Suprapubic skin (tissue), 4 donors: ENCODE measurements around the gene BST2. TPM values are rescaled to one million over a fixed set of nuclear protein-coding genes. Genes with fewer than 3 reads are reported as not detected.
A peak's percentile ranks its signal among the peaks of the same experiment; 100 is the strongest.

Source experiments
- DNase-seq, 2 donors: peaks; one replicate each; pipeline ENCODE4 v3.0.0-alpha.2; 2019; ENCODE audit warnings: low spot score in 2 of 2
- H3K27ac ChIP-seq: fragments of 200-600 bp; sonication (generic); one replicate; pipeline ENCODE4 v1.5.1; 2019
- H3K27me3 ChIP-seq: fragments of 200-600 bp; sonication (generic); one replicate; pipeline ENCODE4 v1.5.1; 2019
- H3K36me3 ChIP-seq: fragments of 200-600 bp; sonication (generic); one replicate; pipeline ENCODE4 v1.5.1; 2019
- H3K4me1 ChIP-seq: fragments of 200-600 bp; sonication (generic); one replicate; pipeline ENCODE4 v1.5.1; 2019
- H3K4me3 ChIP-seq: fragments of 200-600 bp; sonication (generic); one replicate; pipeline ENCODE4 v1.5.1; 2019; ENCODE audit warnings: mild to moderate bottlenecking
- H3K9me3 ChIP-seq: fragments of 200-600 bp; sonication (generic); one replicate; pipeline ENCODE4 v1.5.1; 2019
- EP300 ChIP-seq: sonication (generic); formaldehyde crosslinking; IDR thresholded peaks from one replicate; pipeline ENCODE4 v1.6.1; 2017; ENCODE audit warnings: antibody characterized with exemption
- POLR2A ChIP-seq, 2 donors: fragments of 450-650 bp; IDR thresholded peaks; one replicate each; pipeline ENCODE4 v1.6.1; 2017; ENCODE audit warnings: antibody characterized with exemption in 2 of 2, mild to moderate bottlenecking in 2 of 2, moderate library complexity in 2 of 2
- POLR2AphosphoS5 ChIP-seq, 3 donors: sonication (generic); formaldehyde crosslinking; IDR thresholded peaks; one replicate each; pipeline ENCODE4 v1.6.1; 2017; ENCODE audit warnings: antibody characterized with exemption in 3 of 3
- WGBS: methylation state at CpG from one replicate; pipeline ENCODE4 v1.1.5; 2018; 5-methylcytosine and 5-hydroxymethylcytosine counted together
- total RNA-seq, 4 donors: library from RNA; depleted of rRNA; stranded (reverse); fragments of >200 nt; gene quantifications; one replicate each; pipeline ENCODE4 v1.1.0, GENCODE V29; 2016
- TF ChIP-seq, protein P1 (sequence below), 2 donors: fragments of 200-600 bp in 1 of 2; fragments of 450-650 bp in 1 of 2; sonication (generic) in 1 of 2; IDR thresholded peaks; one replicate each; pipeline ENCODE4 v1.5.1; 2016 to 2019; ENCODE audit warnings: antibody characterized with exemption in 2 of 2, mild to moderate bottlenecking in 1 of 2, moderate library complexity in 1 of 2

The BST2 gene
- total RNA-seq, 4 donors from 2014 or later, result 6.6 to 19.7 (median 10.5) TPM

DNA sequence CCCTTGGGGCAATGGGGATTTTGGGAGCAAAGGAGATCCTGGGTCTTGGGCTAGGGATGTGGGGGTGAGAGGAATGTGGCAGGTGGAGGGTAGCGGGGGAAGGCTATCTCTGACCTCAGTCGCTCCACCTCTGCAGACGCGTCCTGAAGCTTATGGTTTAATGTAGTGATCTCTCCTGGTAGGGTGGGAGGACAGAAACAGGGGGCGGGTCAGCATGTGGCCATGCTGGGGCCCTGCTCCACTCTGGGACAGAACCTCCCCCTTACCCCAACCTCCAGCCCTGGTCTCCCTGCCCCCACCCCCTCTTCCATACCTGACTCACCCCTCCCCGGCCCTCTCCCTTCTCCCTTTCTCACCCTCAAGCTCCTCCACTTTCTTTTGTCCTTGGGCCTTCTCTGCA lies 1.4 kb downstream of the BST2 start:
- Histone ChIP-seq H3K9me3 (no peaks in the 10 kb centered on the region), H3K36me3 (no peaks in the 10 kb centered on the region), H3K27ac (no peak overlapping the region), H3K4me3 (peak overlapping the region; percentile 42), H3K27me3 (no peaks in the 10 kb centered on the region), H3K4me1 (peaks cover 19% of the 10 kb centered on the region)
- DNase-seq, result no peak
- 76% methylated on average over 6 of the region's 6 CpGs for WGBS
- TF ChIP-seq EP300 (no peak), POLR2AphosphoS5 (IDR thresholded peaks at IDR 0.05) (no peak), POLR2A (IDR thresholded peaks at IDR 0.05) (no peak)
- TF ChIP-seq, protein P1, sequence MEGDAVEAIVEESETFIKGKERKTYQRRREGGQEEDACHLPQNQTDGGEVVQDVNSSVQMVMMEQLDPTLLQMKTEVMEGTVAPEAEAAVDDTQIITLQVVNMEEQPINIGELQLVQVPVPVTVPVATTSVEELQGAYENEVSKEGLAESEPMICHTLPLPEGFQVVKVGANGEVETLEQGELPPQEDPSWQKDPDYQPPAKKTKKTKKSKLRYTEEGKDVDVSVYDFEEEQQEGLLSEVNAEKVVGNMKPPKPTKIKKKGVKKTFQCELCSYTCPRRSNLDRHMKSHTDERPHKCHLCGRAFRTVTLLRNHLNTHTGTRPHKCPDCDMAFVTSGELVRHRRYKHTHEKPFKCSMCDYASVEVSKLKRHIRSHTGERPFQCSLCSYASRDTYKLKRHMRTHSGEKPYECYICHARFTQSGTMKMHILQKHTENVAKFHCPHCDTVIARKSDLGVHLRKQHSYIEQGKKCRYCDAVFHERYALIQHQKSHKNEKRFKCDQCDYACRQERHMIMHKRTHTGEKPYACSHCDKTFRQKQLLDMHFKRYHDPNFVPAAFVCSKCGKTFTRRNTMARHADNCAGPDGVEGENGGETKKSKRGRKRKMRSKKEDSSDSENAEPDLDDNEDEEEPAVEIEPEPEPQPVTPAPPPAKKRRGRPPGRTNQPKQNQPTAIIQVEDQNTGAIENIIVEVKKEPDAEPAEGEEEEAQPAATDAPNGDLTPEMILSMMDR (IDR thresholded peaks at IDR 0.05), result no peak

DNA sequence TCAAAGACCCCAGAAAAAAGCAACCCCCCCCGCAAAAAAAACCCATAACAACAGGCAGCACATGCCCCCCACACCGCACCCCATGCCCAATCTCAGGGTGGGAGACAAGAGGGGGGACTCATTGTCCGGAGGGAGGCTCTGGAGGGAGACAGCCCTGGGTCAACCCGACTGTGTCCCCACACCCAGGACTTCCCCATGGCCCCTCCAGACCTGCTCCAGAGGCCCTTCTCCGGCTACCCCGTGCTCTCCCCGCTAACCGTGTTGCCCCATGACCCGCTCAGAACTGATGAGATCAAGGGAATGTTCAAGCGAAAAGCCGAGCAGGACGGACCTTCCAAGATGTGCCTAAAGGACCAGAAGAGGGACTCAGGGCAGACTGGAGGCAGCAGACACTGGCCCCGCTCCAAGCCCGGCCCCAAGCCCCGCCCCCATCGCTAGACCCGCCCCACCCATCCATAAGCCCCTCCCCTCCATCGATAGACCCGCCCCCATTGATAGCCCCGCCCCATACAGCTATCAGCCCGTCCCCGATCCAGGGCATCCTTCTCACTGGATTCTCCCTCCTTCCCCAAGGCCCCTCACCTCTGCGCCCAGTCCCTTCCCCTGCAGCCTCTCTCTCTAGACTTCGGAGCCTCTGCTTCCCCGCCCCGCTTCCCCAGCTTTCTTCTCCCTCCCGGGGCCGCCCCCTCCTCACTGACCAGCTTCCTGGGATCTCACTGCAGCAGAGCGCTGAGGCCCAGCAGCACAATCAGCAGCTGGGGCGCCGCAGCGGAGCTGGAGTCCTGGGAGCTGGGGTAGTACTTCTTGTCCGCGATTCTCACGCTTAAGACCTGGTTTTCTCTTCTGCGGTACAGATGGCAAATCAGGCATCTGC lies 2.2 kb downstream of the BST2 start:
- no peak for DNase-seq
- no peak for TF ChIP-seq POLR2AphosphoS5 (IDR thresholded peaks at IDR 0.05)
- no peak for TF ChIP-seq POLR2A (IDR thresholded peaks at IDR 0.05)
- no peak for TF ChIP-seq EP300
- TF ChIP-seq, protein P1 (IDR thresholded peaks at IDR 0.05), result no peak
- 66% methylated on average over 23 of the region's 36 CpGs for WGBS
- Histone ChIP-seq H3K4me3 (peak overlapping the region; percentile 42), H3K36me3 (no peaks in the 10 kb centered on the region), H3K27me3 (no peaks in the 10 kb centered on the region), H3K4me1 (peaks cover 19% of the 10 kb centered on the region), H3K9me3 (no peaks in the 10 kb centered on the region), H3K27ac (no peak overlapping the region)

DNA sequence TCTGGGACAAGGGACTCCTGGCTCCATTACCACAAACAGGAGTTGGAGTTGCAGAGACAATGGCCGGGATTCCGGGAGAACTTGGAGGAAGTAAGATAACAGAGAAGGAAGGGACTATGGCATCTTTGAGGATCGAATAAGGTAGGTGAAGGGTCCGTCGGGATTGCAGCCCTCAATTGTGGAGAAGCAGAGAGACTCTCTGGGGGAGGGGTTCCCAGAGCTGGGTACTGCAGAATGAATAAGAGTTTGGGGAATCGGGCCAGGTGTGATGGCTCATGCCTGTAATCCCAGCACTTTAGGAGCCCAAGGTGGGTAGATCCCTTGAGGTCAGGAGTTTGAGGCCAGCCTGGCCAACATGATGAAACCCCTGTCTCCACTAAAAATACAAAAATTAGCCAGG lies 3.8 kb downstream of the BST2 start:
- 96% methylated on average over 6 of the region's 6 CpGs for WGBS
- no peak for DNase-seq
- H3K4me3 ChIP-seq, result no peak overlapping the region
- no peaks in the 10 kb centered on the region for H3K9me3 ChIP-seq
- peaks cover 14% of the 10 kb centered on the region for H3K4me1 ChIP-seq
- TF ChIP-seq POLR2AphosphoS5 (IDR thresholded peaks at IDR 0.05) (no peak), EP300 (no peak), POLR2A (IDR thresholded peaks at IDR 0.05) (no peak)
- TF ChIP-seq, protein P1 (IDR thresholded peaks at IDR 0.05), result no peak
- H3K36me3 ChIP-seq, result no peaks in the 10 kb centered on the region
- H3K27me3 ChIP-seq, result no peaks in the 10 kb centered on the region
- H3K27ac ChIP-seq, result no peak overlapping the region

DNA sequence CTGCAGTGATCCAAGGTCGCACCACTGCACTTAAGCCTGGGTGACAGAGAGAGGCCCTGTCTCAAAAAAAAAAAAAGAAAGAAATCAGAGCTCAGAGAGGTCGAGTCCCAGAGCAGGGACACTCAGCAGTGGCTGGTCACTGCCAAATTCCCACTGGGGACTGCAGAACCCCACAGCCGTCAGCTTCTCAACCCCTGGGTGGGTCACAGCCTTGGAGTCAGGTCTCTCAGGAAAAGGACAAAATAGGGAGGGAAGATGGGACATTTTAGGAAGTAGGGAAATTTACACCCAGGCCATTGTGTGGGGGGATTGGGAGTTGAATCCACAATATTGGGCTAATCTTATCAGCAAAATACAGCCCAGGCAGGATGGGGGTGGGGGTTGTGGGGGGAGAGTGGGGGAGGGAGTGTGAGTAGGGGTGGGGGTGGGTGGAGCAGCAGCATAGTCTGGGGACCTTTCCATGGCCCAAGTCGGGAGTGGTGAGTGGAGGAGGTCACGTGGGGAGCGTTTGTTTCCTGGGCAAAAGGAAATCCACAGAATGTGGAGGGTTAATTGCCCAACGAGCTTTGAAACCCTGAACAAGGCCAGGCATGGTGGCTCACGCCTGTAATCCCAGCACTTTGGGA lies 6.4 kb downstream of the BST2 start:
- Histone ChIP-seq H3K27ac (no peak overlapping the region), H3K4me1 (peaks cover 5% of the 10 kb centered on the region), H3K4me3 (no peak overlapping the region), H3K36me3 (no peaks in the 10 kb centered on the region), H3K27me3 (peaks cover 7% of the 10 kb centered on the region), H3K9me3 (no peaks in the 10 kb centered on the region)
- DNase-seq, result no peak
- no peak for TF ChIP-seq POLR2AphosphoS5 (IDR thresholded peaks at IDR 0.05)
- TF ChIP-seq, protein P1 (IDR thresholded peaks at IDR 0.05), result no peak
- TF ChIP-seq EP300, result no peak
- no peak for TF ChIP-seq POLR2A (IDR thresholded peaks at IDR 0.05)
- 77% methylated on average over 8 of the region's 8 CpGs for WGBS

DNA sequence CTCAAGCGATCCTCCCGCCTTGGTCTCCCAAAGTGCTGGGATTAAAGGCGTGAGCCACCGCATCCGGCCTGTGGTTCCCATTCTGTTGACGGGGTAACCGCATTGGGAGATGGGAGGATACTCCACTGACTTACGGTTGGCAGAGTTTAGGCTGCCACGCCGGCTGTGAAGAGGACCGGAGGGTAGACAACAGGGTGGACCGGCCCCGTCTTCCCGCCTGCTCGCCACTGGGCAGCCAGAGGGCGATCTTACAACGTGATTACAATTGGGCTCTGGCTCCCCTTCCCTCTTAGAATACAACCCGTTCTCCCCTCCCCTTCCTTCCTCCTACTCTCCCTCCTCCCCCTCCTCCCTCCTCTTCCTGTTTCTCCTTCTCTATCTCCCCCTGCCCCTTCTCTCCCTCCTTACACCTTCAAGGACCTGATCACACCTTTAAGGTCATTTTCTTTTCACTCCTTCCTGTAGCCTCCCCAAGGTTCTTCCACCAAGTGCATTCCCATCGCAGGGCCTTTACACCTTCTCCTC lies 10.5 kb downstream of the BST2 start:
- TF ChIP-seq, protein P1 (IDR thresholded peaks at IDR 0.05), result peak; percentile 13 to 67
- TF ChIP-seq POLR2A (IDR thresholded peaks at IDR 0.05), result no peak
- no peak for TF ChIP-seq POLR2AphosphoS5 (IDR thresholded peaks at IDR 0.05)
- no peak for TF ChIP-seq EP300
- Histone ChIP-seq H3K4me1 (peaks cover 22% of the 10 kb centered on the region), H3K36me3 (no peaks in the 10 kb centered on the region), H3K4me3 (no peak overlapping the region), H3K27me3 (peaks cover 14% of the 10 kb centered on the region), H3K9me3 (no peaks in the 10 kb centered on the region), H3K27ac (no peak overlapping the region)
- 33% methylated on average over 19 of the region's 19 CpGs for WGBS
- DNase-seq, result no peak
